ENCODE data around the gene TBATA. TPM values are rescaled to one million over a fixed set of nuclear protein-coding genes. Genes with fewer than 3 reads are reported as not detected.
A peak's percentile ranks its signal among the peaks of the same experiment; 100 is the strongest.

The TBATA gene, protein sequence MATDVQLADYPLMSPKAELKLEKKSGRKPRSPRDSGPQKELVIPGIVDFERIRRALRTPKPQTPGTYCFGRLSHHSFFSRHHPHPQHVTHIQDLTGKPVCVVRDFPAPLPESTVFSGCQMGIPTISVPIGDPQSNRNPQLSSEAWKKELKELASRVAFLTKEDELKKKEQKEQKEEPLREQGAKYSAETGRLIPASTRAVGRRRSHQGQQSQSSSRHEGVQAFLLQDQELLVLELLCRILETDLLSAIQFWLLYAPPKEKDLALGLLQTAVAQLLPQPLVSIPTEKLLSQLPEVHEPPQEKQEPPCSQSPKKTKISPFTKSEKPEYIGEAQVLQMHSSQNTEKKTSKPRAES
- not detected for total RNA-seq

DNA sequence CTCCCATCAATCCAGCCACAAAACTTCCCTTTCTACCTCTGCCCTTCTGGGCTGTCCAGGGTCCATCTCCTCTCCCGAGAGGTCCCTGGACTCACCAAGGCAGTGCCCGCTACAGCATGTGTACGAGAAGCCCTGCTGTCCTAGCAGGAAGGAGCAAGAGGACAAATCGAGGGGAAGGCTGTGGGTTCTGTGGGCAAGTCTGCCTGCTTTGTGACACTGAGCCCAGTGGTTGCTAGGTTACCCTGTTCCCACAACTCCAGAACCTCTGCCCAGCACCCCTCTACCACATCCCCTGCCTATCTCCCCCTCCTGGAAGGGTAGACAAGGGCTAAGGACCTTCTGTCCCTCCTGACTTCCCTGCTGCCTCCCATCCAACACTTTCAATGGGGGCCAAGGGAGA is at the start of gene TBATA:
Gene TBATA (minus strand): TSS at position 188 of the 400 bp plus-strand sequence. CDS start 1,998 bp downstream, outside the sequence.
- intact Hi-C loops (cut with DNase I) = no loop called here
- no peak for ATAC-seq
- no peak for DNase-seq (ENCODE audit: low spot score)

DNA sequence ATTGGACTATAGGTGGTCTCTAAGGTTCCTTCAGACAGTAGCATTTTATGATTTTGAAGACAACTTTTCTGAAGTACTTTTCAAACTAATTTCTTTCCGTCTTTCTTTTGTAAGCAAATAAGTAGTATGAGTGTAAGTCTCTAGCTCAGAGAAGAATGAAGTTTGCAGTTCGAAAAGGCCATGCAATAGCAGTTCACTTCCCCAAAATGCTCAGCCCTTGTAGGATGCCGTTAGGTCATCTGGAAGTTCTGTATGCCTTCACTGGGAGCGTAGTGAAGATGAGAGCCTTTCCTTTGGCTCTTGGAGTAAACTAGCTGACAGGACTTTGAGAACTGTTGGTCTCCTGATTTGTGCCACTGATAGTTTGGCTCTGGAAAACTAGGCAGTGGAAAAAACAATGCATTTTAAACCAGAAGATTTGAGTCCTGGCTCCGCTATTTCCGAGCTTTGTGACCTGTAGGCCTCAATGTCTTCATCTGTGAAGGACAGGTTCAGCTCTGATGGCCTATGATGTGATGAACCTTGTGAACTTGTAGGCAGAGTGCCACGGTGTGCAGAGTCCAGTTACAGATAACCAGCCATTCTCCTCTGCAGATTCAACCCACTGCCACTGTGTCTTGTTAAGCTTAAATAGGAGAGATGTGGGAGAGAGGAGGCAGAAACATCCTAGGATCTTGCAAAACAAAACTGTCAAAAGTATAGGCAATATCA is 49.4 kb upstream of the TBATA start:
- no peak for DNase-seq (ENCODE audit: low spot score)
- no peak for ATAC-seq
- intact Hi-C loops (cut with DNase I) = no loop called here

DNA sequence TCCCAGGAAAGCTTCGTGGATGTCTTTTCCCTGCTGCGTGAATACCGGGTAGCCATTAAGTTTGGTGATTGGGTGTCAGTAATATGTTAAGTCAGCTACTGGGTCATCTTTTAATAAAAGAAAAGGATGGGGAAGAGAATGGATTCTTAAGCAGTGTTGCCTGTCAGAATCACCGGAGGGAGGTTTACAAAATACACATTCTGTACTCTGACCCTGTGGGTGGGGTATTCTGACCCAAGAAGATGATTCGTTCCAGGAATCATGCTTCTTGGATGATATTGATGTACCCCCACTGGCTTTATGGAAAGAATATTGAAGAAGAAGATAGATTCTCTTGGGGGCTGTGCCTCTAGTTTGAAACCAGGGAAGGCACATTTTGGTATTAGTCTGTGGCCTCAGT is 48.8 kb upstream of the TBATA start:
- intact Hi-C loops (cut with DNase I) = no loop called here
- ATAC-seq (no peak), DNase-seq (ENCODE audit: low spot score) (no peak)

DNA sequence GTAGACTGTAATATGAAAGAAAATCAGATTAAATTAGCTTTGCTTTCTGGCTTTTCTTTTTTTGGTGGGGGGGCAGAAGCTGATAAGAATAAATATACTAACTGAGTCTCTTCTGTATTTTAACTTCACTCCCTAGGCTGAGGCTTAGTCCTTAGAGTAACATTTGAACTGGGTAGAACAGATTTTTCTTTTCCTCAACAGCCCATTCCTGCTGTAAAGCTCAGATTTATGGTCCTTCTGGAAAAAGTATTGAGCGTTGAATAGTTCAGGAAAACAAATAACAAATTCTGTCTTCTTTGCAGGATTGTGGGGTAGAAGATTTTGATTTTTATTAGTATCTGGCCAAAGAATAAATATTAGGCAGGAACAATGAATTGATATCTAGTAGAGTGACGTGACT is 48.4 kb upstream of the TBATA start:
- DNase-seq (ENCODE audit: low spot score) (no peak), ATAC-seq (no peak)
- intact Hi-C loops (cut with DNase I) = no loop called here

DNA sequence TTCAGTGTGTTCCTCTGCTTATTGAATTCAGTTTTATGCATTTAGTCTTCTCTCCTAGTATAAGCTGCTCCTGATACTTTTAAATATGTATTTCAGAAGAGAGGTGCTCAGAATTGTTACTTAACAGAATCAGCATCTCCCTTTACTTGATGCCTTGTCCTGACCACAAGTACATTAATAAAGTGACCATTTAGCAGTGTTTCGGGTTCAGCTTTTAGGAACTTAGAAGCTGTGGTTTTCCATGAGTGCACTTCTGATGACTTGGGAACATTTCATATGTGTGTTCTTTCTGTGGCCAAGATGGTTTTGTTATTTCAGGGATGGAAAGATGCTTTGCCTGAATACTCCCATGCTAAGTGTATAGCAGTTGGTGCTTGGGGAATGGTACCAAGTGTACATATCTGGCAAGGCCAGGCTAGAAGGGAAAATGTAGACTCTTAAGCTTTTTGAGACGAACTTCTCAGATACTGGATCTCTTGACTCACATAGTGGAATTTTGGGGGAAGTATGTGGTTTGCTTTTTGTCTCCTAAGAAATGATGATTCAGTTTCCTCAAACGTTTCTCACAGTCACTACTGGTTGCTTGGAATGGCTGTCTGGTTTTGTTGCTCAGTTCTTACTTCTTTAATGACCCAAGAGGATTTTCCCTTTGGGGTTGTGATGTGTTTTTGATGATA is 47.8 kb upstream of the TBATA start:
- intact Hi-C loops (cut with DNase I) = no loop called here
- DNase-seq (ENCODE audit: low spot score) = no peak
- peak; percentile 50 for ATAC-seq

DNA sequence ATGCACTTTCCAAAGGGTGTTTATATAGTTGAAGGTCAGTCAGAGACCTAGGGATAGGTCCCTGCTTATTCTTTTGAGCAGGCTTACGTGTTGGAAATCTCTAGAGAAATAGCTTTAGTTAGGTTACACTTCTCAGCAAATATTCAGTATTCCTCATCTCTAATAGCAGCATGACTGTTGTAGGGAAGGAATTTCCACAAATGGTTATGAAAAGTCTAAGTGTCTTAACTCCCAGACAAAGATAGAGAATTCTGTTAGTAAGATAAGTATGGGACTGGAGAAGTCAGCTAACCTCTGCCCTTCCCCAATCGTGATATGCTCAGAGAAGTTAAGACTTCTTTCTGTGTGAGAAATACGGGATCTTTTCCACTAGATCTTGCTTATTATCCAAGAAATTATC is 47.0 kb upstream of the TBATA start:
- intact Hi-C loops (cut with DNase I) = no loop called here
- DNase-seq (ENCODE audit: low spot score) (no peak), ATAC-seq (no peak)

DNA sequence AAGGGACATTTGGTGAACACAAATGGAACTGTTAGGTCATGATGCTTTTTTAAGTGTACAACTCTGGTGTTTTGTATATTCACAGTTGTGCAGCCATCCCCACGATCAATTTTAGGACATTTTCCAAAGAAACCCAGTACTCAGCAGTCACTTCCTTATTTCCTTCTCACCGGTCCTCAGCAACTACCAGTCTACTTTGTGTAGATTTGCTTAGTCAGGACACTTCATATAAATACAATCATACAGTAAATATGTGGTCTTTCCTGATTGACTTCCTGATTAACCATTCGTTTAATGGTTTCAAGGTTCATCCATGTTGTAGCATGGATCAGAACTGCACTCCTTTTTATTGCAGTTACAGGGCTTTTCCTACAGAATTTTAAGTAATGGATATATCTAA is 45.0 kb upstream of the TBATA start:
- no peak for ATAC-seq
- intact Hi-C loops (cut with DNase I) = no loop called here
- DNase-seq (ENCODE audit: low spot score) = no peak

DNA sequence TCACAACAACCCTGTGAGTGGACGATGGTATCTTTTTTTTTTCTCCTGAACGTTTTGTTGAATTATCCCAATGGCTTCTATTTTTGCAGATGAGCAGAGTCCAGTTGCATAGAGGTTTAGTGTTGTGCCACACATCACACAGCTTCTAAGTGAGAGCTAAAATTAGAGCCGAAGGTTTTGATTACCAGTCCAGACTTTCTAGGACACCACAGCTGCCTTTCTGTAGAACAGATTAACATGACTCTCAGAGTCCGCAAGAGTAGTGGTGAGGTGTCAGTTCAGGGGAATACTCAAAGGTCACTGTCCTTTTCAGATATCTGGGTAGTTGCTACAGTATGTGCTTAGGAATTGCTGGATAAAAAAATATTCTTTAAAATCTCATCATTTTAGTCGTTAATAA is 44.4 kb upstream of the TBATA start:
- intact Hi-C loops (cut with DNase I) = no loop called here
- no peak for ATAC-seq
- DNase-seq (ENCODE audit: low spot score) = no peak

DNA sequence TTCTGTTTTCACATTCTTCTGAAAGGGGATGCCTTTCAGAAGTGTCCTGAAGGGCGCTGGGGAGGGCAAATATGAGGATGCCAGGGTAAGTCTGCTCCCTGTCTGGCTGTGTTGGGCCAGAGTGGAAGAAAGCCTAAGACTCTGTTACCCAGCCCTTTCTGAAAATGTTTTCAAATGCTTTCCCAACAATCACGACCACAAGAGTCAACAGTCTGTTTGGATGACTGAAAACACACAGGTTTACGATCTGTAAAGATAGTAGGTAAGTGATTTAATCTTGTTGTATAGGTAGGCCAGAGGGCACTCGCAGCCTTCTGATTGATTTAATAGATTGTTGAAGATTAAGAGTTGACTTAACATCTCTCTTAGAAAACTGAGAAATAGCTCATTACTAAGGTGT is 43.7 kb upstream of the TBATA start:
- no peak for DNase-seq (ENCODE audit: low spot score)
- intact Hi-C loops (cut with DNase I) = no loop called here
- no peak for ATAC-seq

DNA sequence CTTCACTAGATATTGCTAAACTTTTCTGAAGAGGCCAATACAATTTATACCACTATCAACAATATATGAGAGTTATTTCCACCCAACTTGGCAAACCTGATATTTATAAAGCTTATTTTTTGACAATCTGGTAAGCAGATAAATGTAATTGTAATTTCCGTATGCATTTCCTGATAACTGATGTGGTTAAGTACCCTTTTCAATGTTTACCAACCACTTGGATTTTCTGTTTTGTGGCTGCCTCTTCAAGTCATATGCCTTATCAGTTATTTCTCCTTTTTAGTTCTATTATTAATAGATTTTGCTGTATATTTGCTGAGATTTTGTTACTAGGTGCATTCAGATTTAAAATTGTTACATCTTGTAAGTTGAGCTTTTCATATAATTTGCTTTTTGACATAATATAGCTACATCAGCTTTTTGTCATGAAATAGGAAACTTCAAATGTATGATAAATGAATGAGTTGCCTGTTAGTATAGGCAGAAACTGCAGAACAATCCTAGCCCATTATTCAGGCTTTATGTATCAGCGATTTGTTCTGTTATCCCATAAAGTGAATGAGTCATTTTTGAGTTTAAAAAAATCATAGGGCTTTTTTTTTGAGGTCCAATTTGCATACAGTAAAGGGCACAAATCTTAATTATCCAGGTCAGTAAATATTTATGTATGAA is 42.0 kb upstream of the TBATA start:
- intact Hi-C loops (cut with DNase I) = no loop called here
- DNase-seq (ENCODE audit: low spot score) = no peak

DNA sequence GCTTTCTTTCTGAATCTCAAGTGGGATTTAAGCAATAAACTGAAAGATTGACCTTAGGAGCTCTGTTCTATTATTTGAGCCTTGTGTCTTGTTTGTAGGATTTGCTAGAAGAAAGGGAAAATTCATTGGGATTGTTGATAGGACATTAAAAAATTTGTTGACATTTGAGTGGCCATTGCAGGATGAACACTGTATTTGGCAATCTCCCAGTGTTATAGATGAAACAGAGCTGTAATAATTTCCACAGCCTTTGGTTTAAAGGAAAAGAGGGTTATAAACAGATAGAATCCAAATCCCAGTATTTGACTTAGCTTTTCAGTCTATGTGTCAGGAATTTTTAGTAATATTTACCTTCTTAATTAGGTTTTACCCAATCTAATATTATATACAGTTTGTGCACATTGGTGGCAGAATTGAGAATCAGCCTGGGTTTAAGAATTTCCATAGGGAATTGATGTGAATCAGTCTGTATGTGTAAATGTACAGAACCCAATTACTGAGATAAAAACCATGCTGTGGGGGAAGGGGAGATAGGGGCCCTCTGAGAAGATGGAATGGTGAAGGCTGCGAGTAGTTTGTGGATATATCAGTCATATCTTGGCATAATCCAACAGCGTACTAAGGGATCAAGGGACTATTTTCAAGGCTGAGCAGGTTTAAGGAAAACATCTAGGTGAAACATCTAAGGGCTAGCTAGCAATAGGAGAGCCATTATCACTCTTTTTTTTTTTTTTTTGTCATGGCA is 37.1 kb upstream of the TBATA start:
- ATAC-seq = no peak
- intact Hi-C loops (cut with DNase I) = no loop called here
- no peak for DNase-seq (ENCODE audit: low spot score)

More for the DNA sequence above, 42.0 kb upstream of the TBATA start:
- no peak for ATAC-seq

DNA sequence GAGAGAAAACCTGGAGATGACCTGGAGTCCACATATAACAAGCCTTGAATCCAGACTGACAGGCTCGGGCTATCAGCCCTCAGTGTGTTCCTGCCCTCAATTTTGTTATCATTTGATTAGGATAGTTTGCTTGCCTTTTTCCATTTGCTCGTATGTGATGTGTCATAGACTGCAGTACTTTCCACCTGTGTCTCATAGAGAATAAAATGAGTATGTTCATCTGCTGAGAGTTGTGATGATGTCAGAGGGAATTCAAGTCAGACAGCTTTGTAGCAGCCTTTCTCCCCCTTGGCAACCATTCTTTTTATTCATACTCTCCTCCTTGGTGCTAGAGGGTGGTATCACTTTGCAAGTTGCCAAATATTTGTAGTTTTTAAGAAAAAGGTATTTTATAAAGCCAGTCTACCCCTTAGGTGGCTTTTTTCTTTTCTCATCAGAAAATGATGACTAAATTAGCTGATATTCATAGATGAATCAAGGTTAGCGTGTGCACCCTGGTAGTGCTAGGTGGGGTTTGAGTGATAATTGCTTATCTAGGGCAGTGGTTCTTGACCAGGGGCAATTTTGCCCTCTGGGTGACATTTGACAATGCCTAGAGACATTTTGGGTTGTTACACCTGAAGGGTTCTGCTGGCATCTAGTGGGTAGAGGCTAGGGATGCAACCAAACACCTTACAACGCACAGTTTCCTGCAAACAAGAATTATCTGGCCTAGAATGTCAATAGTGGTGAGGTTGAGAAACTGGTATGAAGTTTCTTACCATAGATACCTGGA is 36.0 kb upstream of the TBATA start:
- no peak for ATAC-seq
- intact Hi-C loops (cut with DNase I) = no loop called here

DNA sequence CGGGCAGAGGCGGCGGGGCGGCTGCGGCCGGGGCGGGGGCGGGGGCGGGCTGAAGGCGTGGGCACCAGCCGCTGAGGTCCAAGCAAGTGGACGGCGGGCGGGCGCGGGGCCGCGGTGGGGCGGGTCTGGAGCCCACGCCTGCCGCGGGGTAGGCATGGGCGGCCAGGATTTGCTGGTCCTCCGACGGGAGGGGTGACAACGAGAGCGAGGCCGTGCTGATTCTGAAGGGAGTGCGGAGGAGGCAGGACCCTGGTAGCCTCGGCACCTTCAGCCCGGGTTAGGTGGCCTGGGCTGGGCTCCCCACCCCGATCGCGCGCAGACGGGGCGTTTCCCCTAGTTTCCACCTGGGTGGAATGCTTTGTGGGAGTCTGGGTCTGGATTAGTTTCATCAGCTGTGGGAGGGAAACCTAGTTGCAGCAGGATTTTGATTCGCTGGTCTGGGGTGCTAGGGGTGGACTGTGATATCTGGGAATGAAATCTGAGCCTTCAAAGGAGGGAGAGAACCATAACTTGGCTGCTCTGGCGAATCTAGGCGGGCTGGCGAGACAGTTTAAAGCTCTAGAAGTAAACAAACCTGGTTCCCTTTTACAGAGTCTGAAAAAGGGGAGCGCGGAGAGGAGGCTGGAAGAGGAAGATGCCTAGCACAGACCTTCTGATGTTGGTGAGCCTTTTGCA is 31.2 kb upstream of the TBATA start:
- DNase-seq (ENCODE audit: low spot score) (peak; percentile 79), ATAC-seq (peak; percentile 86)
- intact Hi-C loops (cut with DNase I) = loop anchor here (2.0 kb wide), 1 partner anchor 62 kb away; no protein-coding TSS in a partner anchor

More for the DNA sequence above, 36.0 kb upstream of the TBATA start:
- DNase-seq (ENCODE audit: low spot score) = no peak

DNA sequence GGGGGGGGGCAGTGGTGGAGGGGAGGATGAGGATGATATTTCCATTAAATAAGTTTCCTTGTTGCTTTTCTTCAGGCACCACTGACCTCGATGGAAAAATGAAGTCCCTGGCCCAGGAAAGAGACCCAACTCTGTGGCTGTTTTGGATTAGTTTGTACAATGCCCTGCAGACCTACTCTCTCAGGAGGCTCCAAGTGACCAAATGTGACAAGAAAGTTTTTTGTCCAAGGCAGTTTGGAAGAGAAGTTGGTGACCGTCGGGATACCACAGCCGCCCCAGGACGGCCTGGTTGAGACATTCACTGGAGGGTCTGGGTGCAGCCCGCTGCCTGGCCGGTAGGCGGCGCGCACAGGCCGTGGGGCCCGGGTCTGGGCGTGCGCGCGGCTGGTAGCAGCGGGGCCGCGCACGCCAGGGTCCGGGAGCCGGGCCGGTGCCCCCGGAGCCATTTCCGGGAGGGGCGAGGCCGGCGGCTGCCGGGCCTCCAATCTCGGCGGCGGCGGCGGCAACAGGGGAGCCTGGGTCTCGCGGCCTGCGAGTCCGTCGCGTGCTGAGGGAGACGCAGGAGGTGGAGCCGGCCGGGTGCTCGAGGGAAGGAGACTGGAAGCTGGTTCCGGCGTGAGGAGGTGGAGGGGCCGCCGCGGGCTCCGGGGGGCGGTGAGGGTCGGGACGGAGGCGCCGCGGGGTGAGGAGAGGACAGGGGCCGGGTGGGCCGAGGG is 30.5 kb upstream of the TBATA start, which contains the start of gene SGPL1:
Gene SGPL1 (plus strand): TSS at position 445 of the 716 bp plus-strand sequence. CDS start 906 bp downstream, outside the sequence.
- intact Hi-C loops (cut with DNase I) = loop anchor here (2.0 kb wide), 1 partner anchor 63 kb away; no protein-coding TSS in a partner anchor
- ATAC-seq (peak; percentile 94), DNase-seq (ENCODE audit: low spot score) (peak; percentile 92)

DNA sequence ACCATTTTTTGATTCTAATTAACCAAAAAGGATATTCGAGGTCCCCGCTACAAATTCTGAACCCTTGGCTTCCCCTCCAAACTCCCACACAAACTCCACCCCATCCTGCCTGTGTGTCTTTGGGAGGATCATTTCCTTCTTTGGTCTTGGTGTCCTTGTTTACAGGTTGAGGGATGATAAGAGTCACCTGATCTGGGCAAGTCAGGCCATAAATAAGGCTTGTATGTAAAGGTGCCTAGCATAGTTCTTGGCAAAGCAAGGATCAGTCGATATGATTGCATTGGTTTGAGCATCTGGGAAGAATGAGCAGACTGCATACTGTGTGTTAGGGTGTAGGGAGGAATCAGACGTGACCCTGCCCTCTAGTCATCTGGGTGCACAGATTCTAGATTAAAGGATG is 28.9 kb upstream of the TBATA start:
- no peak for DNase-seq (ENCODE audit: low spot score)
- intact Hi-C loops (cut with DNase I) = no loop called here
- ATAC-seq = no peak

DNA sequence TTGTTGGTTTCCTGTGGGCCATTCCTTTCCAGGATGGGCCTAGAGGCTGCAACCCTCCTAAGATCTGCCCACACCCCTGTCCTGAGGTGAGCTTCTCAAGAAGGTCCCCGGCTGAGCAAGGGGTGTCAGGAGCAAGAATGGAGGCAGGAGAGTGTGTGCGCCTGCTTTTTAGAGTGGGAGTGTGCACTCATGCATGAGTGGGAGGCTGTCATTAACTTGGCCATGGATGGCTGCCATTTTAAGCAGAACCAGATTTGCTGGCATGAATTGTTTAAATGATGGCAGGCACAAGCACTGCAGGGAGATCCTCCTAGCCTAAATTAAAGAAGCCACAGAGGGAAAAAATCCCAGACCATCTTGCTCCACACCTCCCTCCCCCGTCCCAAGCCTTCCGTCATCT is 27.6 kb upstream of the TBATA start:
- no peak for ATAC-seq
- intact Hi-C loops (cut with DNase I) = no loop called here
- no peak for DNase-seq (ENCODE audit: low spot score)

DNA sequence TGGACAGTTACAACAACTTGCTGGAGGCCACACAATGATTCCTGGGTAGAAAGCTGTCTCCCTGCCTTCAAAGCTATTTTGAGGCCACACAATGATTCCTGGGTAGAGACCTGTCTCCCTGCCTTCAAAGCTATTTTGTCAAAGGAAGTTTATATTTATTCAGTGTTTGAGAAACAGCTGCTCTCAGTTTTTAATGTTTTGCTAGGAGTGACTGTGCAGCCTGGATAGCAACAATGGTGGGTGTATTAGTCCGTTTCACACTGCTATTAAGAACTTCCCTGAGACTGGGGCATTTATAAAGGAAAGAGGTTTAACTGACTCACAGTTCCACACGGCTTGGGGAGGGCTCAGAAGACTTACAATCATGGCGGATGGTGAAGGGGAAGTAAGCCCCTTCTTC is 26.7 kb upstream of the TBATA start:
- intact Hi-C loops (cut with DNase I) = no loop called here
- ATAC-seq (no peak), DNase-seq (ENCODE audit: low spot score) (no peak)
